Endodermal cell (in vitro differentiated cells): ENCODE measurements around the gene ZNF516. TPM values are rescaled to one million over a fixed set of nuclear protein-coding genes. Genes with fewer than 3 reads are reported as not detected.

ENCODE experiments used
- DNase-seq: peaks from one replicate; pipeline ENCODE4 v3.0.0-alpha.2; 2017
- H3K27ac ChIP-seq: 2 replicates; pipeline ENCODE4 v1.5.1; 2013; ENCODE audit warnings: mild to moderate bottlenecking, low read depth, low read length, moderate library complexity
- H3K27me3 ChIP-seq: 2 replicates; pipeline ENCODE4 v1.6.1; 2013; ENCODE audit warnings: mild to moderate bottlenecking, low read length, moderate library complexity; ENCODE audit not compliant: insufficient read depth, control insufficient read depth, poor library complexity, severe bottlenecking
- H3K36me3 ChIP-seq: 2 replicates; pipeline ENCODE4 v1.7.0; 2013; ENCODE audit warnings: mild to moderate bottlenecking, low read length, moderate library complexity; ENCODE audit not compliant: control insufficient read depth, insufficient read depth
- H3K4me1 ChIP-seq: one replicate; pipeline ENCODE4 v1.7.0; 2013; ENCODE audit warnings: low read length; ENCODE audit not compliant: control insufficient read depth, insufficient read depth
- H3K4me3 ChIP-seq: 2 replicates; pipeline ENCODE4 v1.5.1; 2013; ENCODE audit warnings: mild to moderate bottlenecking, low read length, moderate library complexity
- H3K9ac ChIP-seq: 2 replicates; pipeline ENCODE4 v1.6.1; 2013; ENCODE audit warnings: mild to moderate bottlenecking, low read length, moderate library complexity; ENCODE audit not compliant: poor library complexity, severe bottlenecking; ENCODE audit errors: extremely low read depth
- H3K9me3 ChIP-seq: 2 replicates; pipeline ENCODE4 v1.6.1; 2013; ENCODE audit warnings: mild to moderate bottlenecking, low read length, moderate library complexity; ENCODE audit not compliant: control insufficient read depth
- H3K27ac Mint-ChIP-seq: 2 replicates; pipeline ENCODE4 v1.8.0; 2020; ENCODE audit warnings: mixed read lengths
- H3K27me3 Mint-ChIP-seq: 2 replicates; pipeline ENCODE4 v1.8.0; 2021; ENCODE audit warnings: mild to moderate bottlenecking, mixed read lengths; ENCODE audit not compliant: insufficient read depth
- H3K36me3 Mint-ChIP-seq: 2 replicates; pipeline ENCODE4 v1.8.0; 2020; ENCODE audit warnings: low read depth, mixed read lengths
- H3K4me1 Mint-ChIP-seq: 2 replicates; pipeline ENCODE4 v1.8.0; 2020; ENCODE audit warnings: mixed read lengths
- H3K4me3 Mint-ChIP-seq: 2 replicates; pipeline ENCODE4 v1.8.0; 2020; ENCODE audit warnings: mild to moderate bottlenecking, moderate library complexity, mixed read lengths
- H3K9me3 Mint-ChIP-seq: 2 replicates; pipeline ENCODE4 v1.8.0; 2020; ENCODE audit warnings: mild to moderate bottlenecking, mixed read lengths
- CTCF ChIP-seq: fragments of 200-600 bp; sonication (generic); conservative IDR thresholded peaks from 2 replicates; pipeline ENCODE4 v1.5.0; 2021; ENCODE audit warnings: antibody characterized with exemption, mild to moderate bottlenecking
- WGBS, 2 experiments: methylation state at CpG; one replicate each; pipeline versions ENCODE4 v1.1.5 to v1.1.7; 2013; ENCODE audit warnings: missing lambda C conversion rate in 2 of 2, mixed read lengths in 1 of 2; ENCODE audit not compliant: insufficient coverage in 1 of 2, insufficient read length in 1 of 2; 5-methylcytosine and 5-hydroxymethylcytosine counted together
- total RNA-seq, 2 donors: library from RNA; stranded (reverse); fragmentation: NEBNext Ultra II Directional in 1 of 2; extraction: Animal tissue kit (Norgen Biotek cat#: 25700) in 1 of 2; gene quantifications; 2 replicates in 1 of 2; 3 replicates in 1 of 2; pipeline ENCODE4 v1.2.1, GENCODE V29; 2021

The ZNF516 gene
- total RNA-seq, 2 donors from 2014 or later = 60.2 to 77.9 TPM

GRCh38 chr18:76408480-76409067, 86.5 kb downstream of the ZNF516 start:
- Mint-ChIP-seq H3K27ac (no peak overlapping the region), H3K27me3 (no peaks in the 10 kb centered on the region), H3K4me3 (no peak overlapping the region)

DNA sequence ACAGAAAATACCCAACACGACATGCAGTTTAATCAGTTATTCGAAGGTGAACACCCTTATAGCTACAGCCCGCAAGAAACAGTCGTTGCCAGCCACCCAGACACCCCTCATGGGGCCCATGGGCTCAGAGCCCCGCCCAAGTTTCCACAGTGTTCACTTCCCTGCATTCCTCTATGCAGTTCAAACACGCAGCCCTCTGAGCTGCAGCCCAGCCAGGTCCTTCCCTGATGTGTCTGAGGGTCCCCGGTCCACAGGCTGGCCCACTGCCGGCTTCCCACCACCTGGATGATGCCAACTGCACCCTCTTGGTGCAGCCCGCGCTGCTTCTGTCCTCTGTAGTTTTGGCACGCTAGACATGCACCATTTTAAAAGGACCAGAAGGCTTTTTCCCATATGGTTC, 87.4 kb downstream of the ZNF516 start:
- peaks cover 11% of the 10 kb centered on the region for H3K9me3 Mint-ChIP-seq
- peaks cover 32% of the 10 kb centered on the region for H3K36me3 Mint-ChIP-seq
- Histone ChIP-seq H3K9me3 (peaks cover 6% of the 10 kb centered on the region), H3K9ac (no peak overlapping the region), H3K27ac (no peak overlapping the region), H3K36me3 (peaks cover 7% of the 10 kb centered on the region), H3K27me3 (no peaks in the 10 kb centered on the region), H3K4me1 (no peaks in the 10 kb centered on the region), H3K4me3 (no peak overlapping the region)
- H3K4me3 Mint-ChIP-seq = no peak overlapping the region
- no peak for TF ChIP-seq CTCF
- no peaks in the 10 kb centered on the region for H3K27me3 Mint-ChIP-seq
- DNase-seq = no peak
- 88 to 93% methylated on average over 8 to 11 of the region's 11 CpGs for WGBS, 2 experiments
- H3K4me1 Mint-ChIP-seq = peaks cover 1% of the 10 kb centered on the region
- H3K27ac Mint-ChIP-seq = no peak overlapping the region

More at GRCh38 chr18:76408480-76409067, 86.5 kb downstream of the ZNF516 start:
- peaks cover 1% of the 10 kb centered on the region for H3K4me1 Mint-ChIP-seq
- Histone ChIP-seq H3K9me3 (peaks cover 6% of the 10 kb centered on the region), H3K4me3 (no peak overlapping the region), H3K4me1 (no peaks in the 10 kb centered on the region), H3K36me3 (peaks cover 7% of the 10 kb centered on the region), H3K27me3 (no peaks in the 10 kb centered on the region), H3K9ac (no peak overlapping the region), H3K27ac (no peak overlapping the region)
- DNase-seq = peak; percentile 14
- peaks cover 11% of the 10 kb centered on the region for H3K9me3 Mint-ChIP-seq
- H3K36me3 Mint-ChIP-seq = peaks cover 34% of the 10 kb centered on the region
- TF ChIP-seq CTCF = no peak
- WGBS, 2 experiments = 94 to 97% methylated on average over 15 of the region's 15 CpGs

GRCh38 chr18:76406791-76407190, 88.3 kb downstream of the ZNF516 start:
- Mint-ChIP-seq H3K4me1 (peaks cover 1% of the 10 kb centered on the region), H3K36me3 (peaks cover 34% of the 10 kb centered on the region), H3K9me3 (peaks cover 11% of the 10 kb centered on the region), H3K27me3 (no peaks in the 10 kb centered on the region), H3K4me3 (no peak overlapping the region), H3K27ac (no peak overlapping the region)
- no peak overlapping the region for H3K27ac ChIP-seq
- H3K4me3 ChIP-seq = no peak overlapping the region
- peaks cover 6% of the 10 kb centered on the region for H3K9me3 ChIP-seq
- 93 to 98% methylated on average over 11 to 14 of the region's 14 CpGs for WGBS, 2 experiments
- TF ChIP-seq CTCF = no peak
- peaks cover 7% of the 10 kb centered on the region for H3K36me3 ChIP-seq
- no peaks in the 10 kb centered on the region for H3K27me3 ChIP-seq
- DNase-seq = peak; percentile 43
- no peaks in the 10 kb centered on the region for H3K4me1 ChIP-seq
- no peak overlapping the region for H3K9ac ChIP-seq
